Activated naive CD4-positive, alpha-beta T cell treated with anti-CD3 and anti-CD28 coated beads, Interleukin-2, amount 50 U/mL, for 72 hours (primary cell): ENCODE measurements around the gene CLSTN2. TPM values are rescaled to one million over a fixed set of nuclear protein-coding genes. Genes with fewer than 3 reads are reported as not detected.
A peak's percentile ranks its signal among the peaks of the same experiment; 100 is the strongest.

Experiments used
- ATAC-seq, 2 donors: fragments of 150-1000 bp; cut with Tn5 transposase; 2 replicates each; pipeline ENCODE4 v1.10.0; 2021; ENCODE audit warnings: mild to moderate bottlenecking in 2 of 2, moderate library complexity in 2 of 2
- DNase-seq, 2 donors: peaks; one replicate each; pipeline ENCODE4 v3.0.0; 2021 to 2022; ENCODE audit warnings: low spot score in 2 of 2
- H3K27ac Mint-ChIP-seq, 2 donors: one replicate each; pipeline ENCODE4 v1.8.0; 2022; ENCODE audit warnings: mild to moderate bottlenecking in 2 of 2, mixed read lengths in 2 of 2
- H3K36me3 Mint-ChIP-seq, 2 donors: one replicate each; pipeline ENCODE4 v1.8.0; 2022; ENCODE audit warnings: mixed read lengths in 2 of 2
- H3K9me3 Mint-ChIP-seq, 2 donors: one replicate each; pipeline ENCODE4 v1.8.0; 2022; ENCODE audit warnings: mixed read lengths in 2 of 2
- total RNA-seq, 2 donors: library from RNA; stranded (reverse); gene quantifications; one replicate each; pipeline ENCODE4 v1.2.3, GENCODE V29; 2022

The CLSTN2 gene
- total RNA-seq, 2 donors from 2014 or later: not detected

GRCh38 chr3:140465988-140466387 is 531.0 kb downstream of the CLSTN2 start:
- no peaks in the 10 kb centered on the region for H3K36me3 Mint-ChIP-seq
- H3K27ac Mint-ChIP-seq: no peak overlapping the region
- H3K9me3 Mint-ChIP-seq: no peaks in the 10 kb centered on the region
- no peak for ATAC-seq
- DNase-seq: no peak

- Mint-ChIP-seq H3K36me3 (no peaks in the 10 kb centered on the region), H3K9me3 (no peaks in the 10 kb centered on the region), H3K27ac (no peak overlapping the region)
- no peak for DNase-seq
- ATAC-seq: no peak
Measured at GRCh38 chr3:140466535-140466934, 531.5 kb downstream of the CLSTN2 start.

- no peaks in the 10 kb centered on the region for H3K36me3 Mint-ChIP-seq
- no peaks in the 10 kb centered on the region for H3K9me3 Mint-ChIP-seq
- H3K27ac Mint-ChIP-seq: peak overlapping the region in 1 of 2 donors; percentile 6
- peak; percentile 95 to 99 for ATAC-seq
- peak in 1 of 2 donors; percentile 15 for DNase-seq
Measured at GRCh38 chr3:140467104-140467577, 532.2 kb downstream of the CLSTN2 start.

GRCh38 chr3:140467796-140468315 is 532.9 kb downstream of the CLSTN2 start:
- H3K36me3 Mint-ChIP-seq: no peaks in the 10 kb centered on the region
- DNase-seq: no peak
- peak overlapping the region; percentile 6 to 90 for H3K27ac Mint-ChIP-seq
- ATAC-seq: no peak
- no peaks in the 10 kb centered on the region for H3K9me3 Mint-ChIP-seq

GRCh38 chr3:140468407-140468806 is 533.4 kb downstream of the CLSTN2 start:
- no peak for DNase-seq
- Mint-ChIP-seq H3K36me3 (no peaks in the 10 kb centered on the region), H3K27ac (no peak overlapping the region), H3K9me3 (no peaks in the 10 kb centered on the region)
- no peak for ATAC-seq

GRCh38 chr3:140469491-140469890 is 534.5 kb downstream of the CLSTN2 start:
- ATAC-seq (no peak), DNase-seq (no peak)
- Mint-ChIP-seq H3K36me3 (no peaks in the 10 kb centered on the region), H3K27ac (no peak overlapping the region), H3K9me3 (no peaks in the 10 kb centered on the region)

GRCh38 chr3:140470211-140470610 is 535.2 kb downstream of the CLSTN2 start:
- Mint-ChIP-seq H3K9me3 (no peaks in the 10 kb centered on the region), H3K36me3 (no peaks in the 10 kb centered on the region), H3K27ac (peak overlapping the region in 1 of 2 donors; percentile 69)
- no peak for ATAC-seq
- no peak for DNase-seq

GRCh38 chr3:140470962-140471361 is 536.0 kb downstream of the CLSTN2 start:
- no peak for ATAC-seq
- Mint-ChIP-seq H3K36me3 (no peaks in the 10 kb centered on the region), H3K9me3 (no peaks in the 10 kb centered on the region), H3K27ac (no peak overlapping the region)
- DNase-seq: no peak

- DNase-seq: no peak
- no peak overlapping the region for H3K27ac Mint-ChIP-seq
- no peak for ATAC-seq
- H3K9me3 Mint-ChIP-seq: no peaks in the 10 kb centered on the region
- H3K36me3 Mint-ChIP-seq: no peaks in the 10 kb centered on the region
Measured at GRCh38 chr3:140472306-140473020, 537.5 kb downstream of the CLSTN2 start.

GRCh38 chr3:140487566-140487965 is 552.6 kb downstream of the CLSTN2 start:
- ATAC-seq (no peak), DNase-seq (no peak)
- Mint-ChIP-seq H3K27ac (no peak overlapping the region), H3K9me3 (peaks cover 3 to 15% of the 10 kb centered on the region in 2 donors), H3K36me3 (peaks cover 0 to 6% of the 10 kb centered on the region in 2 donors)

- Mint-ChIP-seq H3K9me3 (no peaks in the 10 kb centered on the region), H3K36me3 (no peaks in the 10 kb centered on the region), H3K27ac (no peak overlapping the region)
- ATAC-seq (no peak), DNase-seq (no peak)
Measured at GRCh38 chr3:140493271-140493670, 558.3 kb downstream of the CLSTN2 start.

- H3K9me3 Mint-ChIP-seq: no peaks in the 10 kb centered on the region
- no peak overlapping the region for H3K27ac Mint-ChIP-seq
- no peak for ATAC-seq
- DNase-seq: no peak
- H3K36me3 Mint-ChIP-seq: no peaks in the 10 kb centered on the region
Measured at GRCh38 chr3:140494970-140495369, 560.0 kb downstream of the CLSTN2 start.

GRCh38 chr3:140497331-140497730 is 562.3 kb downstream of the CLSTN2 start:
- no peaks in the 10 kb centered on the region for H3K36me3 Mint-ChIP-seq
- no peak for ATAC-seq
- H3K27ac Mint-ChIP-seq: no peak overlapping the region
- H3K9me3 Mint-ChIP-seq: no peaks in the 10 kb centered on the region
- DNase-seq: no peak

- Mint-ChIP-seq H3K36me3 (no peaks in the 10 kb centered on the region), H3K9me3 (no peaks in the 10 kb centered on the region), H3K27ac (no peak overlapping the region)
- ATAC-seq: no peak
- DNase-seq: no peak
Measured at GRCh38 chr3:140499114-140499757, 564.3 kb downstream of the CLSTN2 start.

GRCh38 chr3:140500473-140500872 is 565.5 kb downstream of the CLSTN2 start:
- H3K27ac Mint-ChIP-seq: no peak overlapping the region
- ATAC-seq: no peak

GRCh38 chr3:140501061-140501769 is 566.2 kb downstream of the CLSTN2 start:
- Mint-ChIP-seq H3K27ac (no peak overlapping the region), H3K36me3 (no peaks in the 10 kb centered on the region), H3K9me3 (no peaks in the 10 kb centered on the region)
- ATAC-seq: no peak
- no peak for DNase-seq

More at GRCh38 chr3:140500473-140500872, 565.5 kb downstream of the CLSTN2 start:
- no peak for DNase-seq
- Mint-ChIP-seq H3K36me3 (no peaks in the 10 kb centered on the region), H3K9me3 (no peaks in the 10 kb centered on the region)

GRCh38 chr3:140501770-140502364 is 566.9 kb downstream of the CLSTN2 start:
- DNase-seq (no peak), ATAC-seq (no peak)
- Mint-ChIP-seq H3K9me3 (no peaks in the 10 kb centered on the region), H3K27ac (no peak overlapping the region), H3K36me3 (no peaks in the 10 kb centered on the region)
